ENCODE results near the gene NHEJ1.
A peak's percentile ranks its signal among the peaks of the same experiment; 100 is the strongest.

The NHEJ1 gene

GRCh38 chr2:219057709-219058540 lies 102.7 kb downstream of the NHEJ1 start:
- DNase-seq (ENCODE audit: low spot score), result peak; percentile 73

GRCh38 chr2:219056896-219057708 lies 103.5 kb downstream of the NHEJ1 start:
- no peak for DNase-seq (ENCODE audit: low spot score)

GRCh38 chr2:219056176-219056895 lies 104.3 kb downstream of the NHEJ1 start:
- DNase-seq (ENCODE audit: low spot score), result no peak

GRCh38 chr2:219054956-219055903 lies 105.4 kb downstream of the NHEJ1 start:
- no peak for DNase-seq (ENCODE audit: low spot score)

- DNase-seq (ENCODE audit: low spot score), result no peak
Measured at GRCh38 chr2:219049282-219049681, 111.3 kb downstream of the NHEJ1 start.

- DNase-seq (ENCODE audit: low spot score), result no peak
Measured at GRCh38 chr2:219045937-219046550, 114.6 kb downstream of the NHEJ1 start.

GRCh38 chr2:219042750-219043149 lies 117.9 kb downstream of the NHEJ1 start:
- no peak for DNase-seq (ENCODE audit: low spot score)

- no peak for DNase-seq (ENCODE audit: low spot score)
Measured at GRCh38 chr2:219042157-219042556, 118.5 kb downstream of the NHEJ1 start.

GRCh38 chr2:219041252-219041651 lies 119.4 kb downstream of the NHEJ1 start, which contains the start of gene CFAP65:
TSS of gene CFAP65 (minus strand) at chr2:219041516. CDS start at chr2:219039048, 2,468 bp downstream.
- no peak for DNase-seq (ENCODE audit: low spot score)

GRCh38 chr2:219038600-219038999 lies 122.0 kb downstream of the NHEJ1 start:
- DNase-seq (ENCODE audit: low spot score), result no peak

- DNase-seq (ENCODE audit: low spot score), result no peak
Measured at GRCh38 chr2:219037783-219038499, 122.7 kb downstream of the NHEJ1 start.

- DNase-seq (ENCODE audit: low spot score), result no peak
Measured at GRCh38 chr2:219035942-219036341, 124.7 kb downstream of the NHEJ1 start.

GRCh38 chr2:219034823-219035222 lies 125.8 kb downstream of the NHEJ1 start:
- DNase-seq (ENCODE audit: low spot score), result no peak

GRCh38 chr2:219032051-219032745 lies 128.4 kb downstream of the NHEJ1 start:
- DNase-seq (ENCODE audit: low spot score), result no peak

- no peak for DNase-seq (ENCODE audit: low spot score)
Measured at GRCh38 chr2:219031005-219031738, 129.4 kb downstream of the NHEJ1 start.

- no peak for DNase-seq (ENCODE audit: low spot score)
Measured at GRCh38 chr2:219030177-219030940, 130.3 kb downstream of the NHEJ1 start.

GRCh38 chr2:219029829-219030165 lies 130.8 kb downstream of the NHEJ1 start:
- peak; percentile 75 for DNase-seq (ENCODE audit: low spot score)
